PC-3 (cell line): ENCODE data around the gene BRME1.

Experiments used
- EZH2 ChIP-seq: fragments of 300-600 bp; sonication (generic); IDR thresholded peaks from one replicate; pipeline ENCODE4 v1.6.1; 2017; ENCODE audit warnings: antibody characterized with exemption, mild to moderate bottlenecking, low read length; ENCODE audit not compliant: unreplicated experiment
- TF ChIP-seq, protein P1 (sequence below): fragments of 300-600 bp; sonication (generic); conservative IDR thresholded peaks from 2 replicates; pipeline ENCODE4 v1.5.1; 2017; ENCODE audit warnings: antibody characterized with exemption, low read depth, mild to moderate bottlenecking, low read length

DNA sequence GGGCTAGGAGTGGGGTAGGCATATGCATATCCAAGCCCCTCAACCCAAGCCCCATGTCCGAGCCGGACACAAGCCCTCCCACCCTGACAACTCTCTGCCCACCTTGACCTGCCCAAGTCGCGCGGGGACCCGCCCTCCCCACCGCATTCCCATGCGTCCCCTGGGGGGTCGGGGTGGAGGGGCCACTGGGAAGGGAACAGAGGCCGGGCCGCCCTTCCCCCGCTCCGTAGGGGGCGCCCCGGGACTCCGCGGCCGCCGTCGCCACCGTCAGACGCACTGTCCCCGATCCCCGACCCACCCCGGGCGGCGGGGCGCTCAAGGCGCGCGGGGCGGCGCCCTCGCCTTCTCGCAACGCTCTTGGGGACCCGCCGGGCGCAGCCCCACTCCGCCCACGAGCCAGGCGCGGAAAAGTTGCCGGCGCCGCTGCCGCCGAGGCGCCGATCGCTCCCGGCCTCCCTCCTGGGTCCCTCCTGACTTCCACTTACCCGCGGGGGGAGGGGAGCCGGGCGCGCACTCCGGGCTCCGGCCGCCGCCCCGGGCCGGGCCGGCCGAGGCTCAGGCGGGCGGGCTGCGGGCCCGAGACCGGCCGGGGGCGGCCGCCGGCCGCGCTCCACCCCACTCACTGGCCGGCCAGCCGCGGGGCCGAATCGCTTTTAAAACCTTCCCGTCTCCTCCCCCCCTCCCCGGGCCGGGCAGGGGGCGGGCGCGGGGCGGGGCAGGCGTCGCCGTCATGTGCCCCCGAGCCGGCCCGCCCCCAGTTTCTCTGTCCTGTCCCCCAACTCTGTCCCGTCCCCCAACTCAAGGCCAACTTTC lies 63.4 kb downstream of the BRME1 start:
- TF ChIP-seq, protein P1, sequence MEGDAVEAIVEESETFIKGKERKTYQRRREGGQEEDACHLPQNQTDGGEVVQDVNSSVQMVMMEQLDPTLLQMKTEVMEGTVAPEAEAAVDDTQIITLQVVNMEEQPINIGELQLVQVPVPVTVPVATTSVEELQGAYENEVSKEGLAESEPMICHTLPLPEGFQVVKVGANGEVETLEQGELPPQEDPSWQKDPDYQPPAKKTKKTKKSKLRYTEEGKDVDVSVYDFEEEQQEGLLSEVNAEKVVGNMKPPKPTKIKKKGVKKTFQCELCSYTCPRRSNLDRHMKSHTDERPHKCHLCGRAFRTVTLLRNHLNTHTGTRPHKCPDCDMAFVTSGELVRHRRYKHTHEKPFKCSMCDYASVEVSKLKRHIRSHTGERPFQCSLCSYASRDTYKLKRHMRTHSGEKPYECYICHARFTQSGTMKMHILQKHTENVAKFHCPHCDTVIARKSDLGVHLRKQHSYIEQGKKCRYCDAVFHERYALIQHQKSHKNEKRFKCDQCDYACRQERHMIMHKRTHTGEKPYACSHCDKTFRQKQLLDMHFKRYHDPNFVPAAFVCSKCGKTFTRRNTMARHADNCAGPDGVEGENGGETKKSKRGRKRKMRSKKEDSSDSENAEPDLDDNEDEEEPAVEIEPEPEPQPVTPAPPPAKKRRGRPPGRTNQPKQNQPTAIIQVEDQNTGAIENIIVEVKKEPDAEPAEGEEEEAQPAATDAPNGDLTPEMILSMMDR, result no peak
- TF ChIP-seq EZH2, result no peak
